Thyroid gland (tissue), 4 donors: Measurements from ENCODE around the gene MAP3K19. TPM values are rescaled to one million over a fixed set of nuclear protein-coding genes. Genes with fewer than 3 reads are reported as not detected.

Source experiments
- DNase-seq, 2 donors: peaks; one replicate each; pipeline ENCODE4 v3.0.0-alpha.2; 2019
- H3K27ac ChIP-seq, 3 donors: fragments of 200-600 bp; sonication (generic); 1 replicate in 2 of 3; 2 replicates in 1 of 3; pipeline ENCODE4 v1.5.1; 2016 to 2019; ENCODE audit warnings: mild to moderate bottlenecking in 1 of 3, moderate library complexity in 1 of 3
- H3K27me3 ChIP-seq: fragments of 200-600 bp; sonication (generic); one replicate; pipeline ENCODE4 v1.5.1; 2019
- H3K36me3 ChIP-seq, 2 donors: fragments of 200-600 bp; sonication (generic); one replicate each; pipeline ENCODE4 v1.5.1; 2016 to 2019
- H3K4me1 ChIP-seq, 2 donors: fragments of 200-600 bp; sonication (generic); one replicate each; pipeline ENCODE4 v1.5.1; 2017 to 2019
- H3K4me3 ChIP-seq, 3 donors: fragments of 200-600 bp; sonication (generic); replicated peaks in 1 of 3; 1 replicate in 2 of 3; 2 replicates in 1 of 3; pipeline ENCODE4 v1.5.1; 2016; ENCODE audit warnings: mild to moderate bottlenecking in 1 of 3
- H3K9me3 ChIP-seq: fragments of 200-600 bp; sonication (generic); one replicate; pipeline ENCODE4 v1.5.1; 2017
- CTCF ChIP-seq, 6 experiments: fragments of 200-600 bp in 3 of 6; fragments of 450-650 bp in 3 of 6; sonication (generic) in 3 of 6; IDR thresholded peaks; one replicate each; pipeline ENCODE4 v1.5.1; 2016 to 2019; ENCODE audit warnings: antibody characterized with exemption in 6 of 6, mild to moderate bottlenecking in 2 of 6, inconsistent platforms in 1 of 6, moderate library complexity in 1 of 6
- POLR2A ChIP-seq, 2 donors: fragments of 450-650 bp; IDR thresholded peaks; one replicate each; pipeline ENCODE4 v1.6.1; 2017; ENCODE audit warnings: antibody characterized with exemption in 2 of 2, mild to moderate bottlenecking in 2 of 2, moderate library complexity in 1 of 2
- WGBS, 2 donors: methylation state at CpG; one replicate each; pipeline ENCODE4 v1.1.5; 2017; 5-methylcytosine and 5-hydroxymethylcytosine counted together
- intact Hi-C: fragments of 100-400 bp; cut with DNase I; formaldehyde crosslinking; loops from one replicate; pipeline ENCODE4 v1.15.1; 2023
- total RNA-seq, 4 donors: library from RNA; depleted of rRNA; stranded (reverse); fragments of >200 nt; gene quantifications; one replicate each; pipeline ENCODE4 v1.2.3, GENCODE V29; 2016

MAP3K19 gene
- total RNA-seq, 4 donors from 2014 or later: 0.15 TPM; not detected in 3

- no peak overlapping the region for H3K27ac ChIP-seq
- whole genome bisulfite sequencing, 2 donors: 87 to 95% methylated on average over 1 of the region's 1 CpG
- H3K4me3 ChIP-seq: no peak overlapping the region
- intact Hi-C loops: no loop called here
- no peaks in the 10 kb centered on the region for H3K4me1 ChIP-seq
- no peak for DNase-seq
- H3K36me3 ChIP-seq: no peaks in the 10 kb centered on the region
- no peaks in the 10 kb centered on the region for H3K9me3 ChIP-seq
- TF ChIP-seq CTCF (IDR thresholded peaks at IDR 0.05): no peak
- TF ChIP-seq POLR2A (IDR thresholded peaks at IDR 0.05): no peak
- H3K27me3 ChIP-seq: no peaks in the 10 kb centered on the region
These were observed 25.6 kb downstream of the MAP3K19 start for GRCh38 chr2:135021618-135022017.

- H3K27me3 ChIP-seq: no peaks in the 10 kb centered on the region
- no peak for DNase-seq
- intact Hi-C loops: no loop called here
These were observed 35.6 kb downstream of the MAP3K19 start for GRCh38 chr2:135011633-135012032.

GRCh38 chr2:135010200-135010942, 36.9 kb downstream of the MAP3K19 start:
- intact Hi-C loops: no loop called here
- no peak for DNase-seq
- Histone ChIP-seq H3K27me3 (no peaks in the 10 kb centered on the region), H3K4me1 (no peaks in the 10 kb centered on the region), H3K36me3 (no peaks in the 10 kb centered on the region), H3K4me3 (no peak overlapping the region), H3K9me3 (no peaks in the 10 kb centered on the region), H3K27ac (no peak overlapping the region)
- WGBS, 2 donors: 86 to 89% methylated on average over 10 of the region's 10 CpGs
- TF ChIP-seq POLR2A (IDR thresholded peaks at IDR 0.05): no peak
- TF ChIP-seq CTCF (IDR thresholded peaks at IDR 0.05): no peak

More at GRCh38 chr2:135011633-135012032, 35.6 kb downstream of the MAP3K19 start:
- no peaks in the 10 kb centered on the region for H3K9me3 ChIP-seq
- no peak overlapping the region for H3K27ac ChIP-seq
- no peaks in the 10 kb centered on the region for H3K36me3 ChIP-seq
- H3K4me3 ChIP-seq: no peak overlapping the region
- H3K4me1 ChIP-seq: no peaks in the 10 kb centered on the region
- TF ChIP-seq CTCF (IDR thresholded peaks at IDR 0.05) (no peak), POLR2A (IDR thresholded peaks at IDR 0.05) (no peak)

GRCh38 chr2:135009339-135009738, 37.9 kb downstream of the MAP3K19 start:
- Histone ChIP-seq H3K4me3 (no peak overlapping the region), H3K4me1 (peaks cover 0 to 3% of the 10 kb centered on the region in 2 donors), H3K27me3 (no peaks in the 10 kb centered on the region), H3K9me3 (no peaks in the 10 kb centered on the region), H3K36me3 (no peaks in the 10 kb centered on the region), H3K27ac (no peak overlapping the region)
- DNase-seq: no peak
- TF ChIP-seq POLR2A (IDR thresholded peaks at IDR 0.05) (no peak), CTCF (IDR thresholded peaks at IDR 0.05) (no peak)
- intact Hi-C loops: no loop called here
- 89 to 97% methylated on average over 1 of the region's 1 CpG for WGBS, 2 donors

- WGBS, 2 donors: 59% methylated on average over 3 of the region's 3 CpGs
- DNase-seq: no peak
- Histone ChIP-seq H3K9me3 (no peaks in the 10 kb centered on the region), H3K27me3 (no peaks in the 10 kb centered on the region), H3K4me1 (peaks cover 0 to 4% of the 10 kb centered on the region in 2 donors), H3K27ac (no peak overlapping the region), H3K36me3 (no peaks in the 10 kb centered on the region), H3K4me3 (no peak overlapping the region)
- intact Hi-C loops: no loop called here
- TF ChIP-seq CTCF (IDR thresholded peaks at IDR 0.05) (no peak), POLR2A (IDR thresholded peaks at IDR 0.05) (no peak)
These were observed 41.5 kb downstream of the MAP3K19 start for GRCh38 chr2:135005753-135006152.
